AG10803 (cell line): ENCODE measurements around the gene TUBGCP6.

Experiments used
- DNase-seq: peaks from one replicate; pipeline ENCODE4 v3.0.0; 2010; ENCODE audit warnings: low read depth
- H3K4me3 ChIP-seq: 2 replicates; pipeline ENCODE4 v1.5.1; 2011; ENCODE audit warnings: mild to moderate bottlenecking, low read length, control low read depth
- TF ChIP-seq, protein P1 (sequence below): conservative IDR thresholded peaks from 2 replicates; pipeline ENCODE4 v1.5.1; 2011; ENCODE audit warnings: mild to moderate bottlenecking, low read length, control low read depth, inconsistent platforms

TUBGCP6 gene

DNA sequence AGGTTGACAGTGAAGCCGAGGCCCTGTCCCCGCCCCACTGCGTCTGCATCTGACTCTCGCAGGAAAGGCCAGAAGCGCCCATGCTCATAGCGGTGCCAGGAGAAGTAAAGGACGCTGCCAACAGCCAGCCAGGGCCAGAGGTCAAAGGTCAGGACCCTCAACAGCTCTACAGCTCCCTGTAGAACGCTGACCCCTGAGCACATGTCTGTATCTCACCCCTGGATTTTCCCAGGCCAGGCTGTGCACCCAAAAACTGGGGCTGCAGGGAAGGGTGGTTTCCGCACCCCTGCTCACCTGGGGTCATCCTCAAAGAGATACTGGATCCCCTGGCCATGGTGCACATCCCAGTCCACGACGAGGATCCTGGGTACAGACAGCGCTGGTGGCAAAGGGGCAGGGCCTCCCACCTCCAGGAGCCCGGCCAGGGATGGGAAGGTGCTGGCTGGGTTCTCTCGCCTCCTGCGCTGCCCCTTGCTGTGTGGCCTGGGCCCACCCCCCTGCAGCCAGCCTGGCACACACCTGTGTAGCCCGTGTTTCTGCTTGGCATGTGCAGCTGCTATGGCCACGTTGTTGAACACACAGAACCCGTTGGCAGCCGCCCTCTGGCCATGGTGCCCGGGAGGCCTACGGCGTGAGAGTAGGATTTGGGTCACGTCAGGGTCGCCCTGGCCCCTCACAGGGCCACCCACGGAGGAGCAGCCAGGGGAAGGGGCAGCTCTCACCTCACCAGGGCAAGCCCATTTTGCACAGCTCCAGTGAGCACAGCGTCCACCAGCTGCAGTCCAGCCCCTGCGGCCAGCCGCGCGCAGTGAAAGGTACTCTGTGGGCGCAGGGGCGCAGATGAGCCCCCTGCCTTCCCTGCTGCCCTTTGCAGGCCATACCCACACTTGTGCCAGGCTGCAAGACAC is 4.8 kb upstream of the TUBGCP6 start:
- no peak for DNase-seq
- peak overlapping the region; percentile 80 for H3K4me3 ChIP-seq
- TF ChIP-seq, protein P1, sequence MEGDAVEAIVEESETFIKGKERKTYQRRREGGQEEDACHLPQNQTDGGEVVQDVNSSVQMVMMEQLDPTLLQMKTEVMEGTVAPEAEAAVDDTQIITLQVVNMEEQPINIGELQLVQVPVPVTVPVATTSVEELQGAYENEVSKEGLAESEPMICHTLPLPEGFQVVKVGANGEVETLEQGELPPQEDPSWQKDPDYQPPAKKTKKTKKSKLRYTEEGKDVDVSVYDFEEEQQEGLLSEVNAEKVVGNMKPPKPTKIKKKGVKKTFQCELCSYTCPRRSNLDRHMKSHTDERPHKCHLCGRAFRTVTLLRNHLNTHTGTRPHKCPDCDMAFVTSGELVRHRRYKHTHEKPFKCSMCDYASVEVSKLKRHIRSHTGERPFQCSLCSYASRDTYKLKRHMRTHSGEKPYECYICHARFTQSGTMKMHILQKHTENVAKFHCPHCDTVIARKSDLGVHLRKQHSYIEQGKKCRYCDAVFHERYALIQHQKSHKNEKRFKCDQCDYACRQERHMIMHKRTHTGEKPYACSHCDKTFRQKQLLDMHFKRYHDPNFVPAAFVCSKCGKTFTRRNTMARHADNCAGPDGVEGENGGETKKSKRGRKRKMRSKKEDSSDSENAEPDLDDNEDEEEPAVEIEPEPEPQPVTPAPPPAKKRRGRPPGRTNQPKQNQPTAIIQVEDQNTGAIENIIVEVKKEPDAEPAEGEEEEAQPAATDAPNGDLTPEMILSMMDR, result no peak

GRCh38 chr22:50248196-50249081 is 3.6 kb upstream of the TUBGCP6 start:
- DNase-seq, result no peak
- no peak overlapping the region for H3K4me3 ChIP-seq
- TF ChIP-seq, protein P1, result no peak

- TF ChIP-seq, protein P1, result no peak
- peak; percentile 50 for DNase-seq
- H3K4me3 ChIP-seq, result no peak overlapping the region
Measured at GRCh38 chr22:50247748-50248147, 2.9 kb upstream of the TUBGCP6 start.

- H3K4me3 ChIP-seq, result peak overlapping the region; percentile 97
- DNase-seq, result no peak
- TF ChIP-seq, protein P1, result peak; percentile 10; the same call in 1 of the 2 replicates
Measured at GRCh38 chr22:50246242-50247175, 1.7 kb upstream of the TUBGCP6 start.

GRCh38 chr22:50245214-50246072 is 620 bp upstream of the TUBGCP6 start:
- peak overlapping the region; percentile 97 for H3K4me3 ChIP-seq
- TF ChIP-seq, protein P1, result no peak
- DNase-seq, result no peak
